ENCODE data around the gene TCF7.

- TF ChIP-seq REST (IDR thresholded peaks at IDR 0.05) (no peak), ESRRA (IDR thresholded peaks at IDR 0.05; ENCODE audit: borderline replicate concordance, low read length) (no peak)
Observed at GRCh38 chr5:134123360-134123759, 8.9 kb downstream of the TCF7 start.
